AG04450 (cell line): ENCODE results near the gene E2F3. TPM values are rescaled to one million over a fixed set of nuclear protein-coding genes. Genes with fewer than 3 reads are reported as not detected.

Experiments
- CTCF ChIA-PET: fragments of 300-600, 350-600 bp; formaldehyde crosslinking; extraction: SDS; loops from one replicate; lab custom pipeline; 2022; ENCODE audit warnings: antibody characterized with exemption, inconsistent platforms; lab: Charles Lee
- POLR2A ChIA-PET: fragments of 350-600 bp; formaldehyde crosslinking; extraction: SDS; loops from one replicate; lab custom pipeline; 2021; ENCODE audit warnings: antibody characterized with exemption, inconsistent platforms; lab: Yijun Ruan, JAX
- DNase-seq: peaks from one replicate; pipeline ENCODE4 v3.0.0-alpha.2; 2011; ENCODE audit warnings: low read depth, low spot score
- H3K27ac ChIP-seq: one replicate; pipeline ENCODE4 v1.5.1; 2012; ENCODE audit warnings: low read depth, low read length, control low read depth
- H3K27me3 ChIP-seq: one replicate; pipeline ENCODE4 v1.6.0; 2012; ENCODE audit warnings: low read length; ENCODE audit not compliant: control insufficient read depth, insufficient read depth
- H3K4me3 ChIP-seq: 2 replicates; pipeline ENCODE4 v1.5.1; 2011; ENCODE audit warnings: mild to moderate bottlenecking, low read depth, low read length, control low read depth
- H3K9me3 ChIP-seq: 2 replicates; pipeline ENCODE4 v1.5.1; 2012; ENCODE audit warnings: low read length; ENCODE audit not compliant: control insufficient read depth, insufficient read depth
- CTCF ChIP-seq: IDR thresholded peaks from 2 replicates; pipeline ENCODE4 v1.5.1; 2011; ENCODE audit warnings: low read depth, low read length, control low read depth, inconsistent platforms
- polyA plus RNA-seq: library from polyadenylated mRNA; depleted of rRNA; stranded (reverse); fragments of >200 nt; gene quantifications from 2 replicates; pipeline ENCODE4 v1.2.3, GENCODE V29; 2011

E2F3 gene
- polyA plus RNA-seq, 1 experiment, result 10.7 TPM

- POLR2A ChIA-PET, result interaction anchor here (0.7 kb wide), 1 partner anchor 66 kb away, joined by 3 read pairs; no protein-coding TSS in a partner anchor
- H3K9me3 ChIP-seq, result peaks cover 5% of the 10 kb centered on the region; the same call in 1 of the 2 replicates
- CTCF ChIA-PET, result interaction anchor here (0.6 to 4.2 kb wide), 5 partner anchors 13 to 543 kb away, joined by 3 to 20 read pairs (median 6); no protein-coding TSS in a partner anchor
- DNase-seq, result no peak
- no peak for TF ChIP-seq CTCF
- no peak overlapping the region for H3K4me3 ChIP-seq
- no peaks in the 10 kb centered on the region for H3K27me3 ChIP-seq
- no peak overlapping the region for H3K27ac ChIP-seq
Observed at GRCh38 chr6:20379231-20379630, 22.4 kb upstream of the E2F3 start.

DNA sequence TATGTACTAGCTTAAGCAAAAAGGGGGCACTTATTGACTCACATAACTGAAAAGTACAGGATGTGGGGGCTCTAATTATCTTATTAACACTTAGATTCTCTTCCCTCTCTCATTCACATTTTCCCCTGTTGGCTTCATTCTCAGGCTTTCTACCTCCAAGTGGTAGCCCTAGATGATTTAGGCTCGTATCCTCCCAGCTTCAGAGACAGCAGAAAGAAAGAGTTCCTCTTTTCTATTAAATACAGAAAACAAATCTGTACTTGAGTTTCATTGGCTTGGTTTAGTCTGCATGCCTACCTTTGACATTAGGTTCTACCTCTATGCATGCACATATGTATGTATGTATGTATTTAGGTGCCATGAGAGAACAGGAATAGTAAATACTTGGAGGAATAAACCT lies 15.5 kb upstream of the E2F3 start:
- Histone ChIP-seq H3K4me3 (no peak overlapping the region), H3K27me3 (no peaks in the 10 kb centered on the region), H3K27ac (no peak overlapping the region), H3K9me3 (peaks cover 2% of the 10 kb centered on the region; the same call in 1 of the 2 replicates)
- no peak for DNase-seq
- POLR2A ChIA-PET, result no interaction called here
- CTCF ChIA-PET, result interaction anchor here (1.0 kb wide), 1 partner anchor 19 kb away, joined by 3 read pairs; no protein-coding TSS in a partner anchor
- no peak for TF ChIP-seq CTCF

DNA sequence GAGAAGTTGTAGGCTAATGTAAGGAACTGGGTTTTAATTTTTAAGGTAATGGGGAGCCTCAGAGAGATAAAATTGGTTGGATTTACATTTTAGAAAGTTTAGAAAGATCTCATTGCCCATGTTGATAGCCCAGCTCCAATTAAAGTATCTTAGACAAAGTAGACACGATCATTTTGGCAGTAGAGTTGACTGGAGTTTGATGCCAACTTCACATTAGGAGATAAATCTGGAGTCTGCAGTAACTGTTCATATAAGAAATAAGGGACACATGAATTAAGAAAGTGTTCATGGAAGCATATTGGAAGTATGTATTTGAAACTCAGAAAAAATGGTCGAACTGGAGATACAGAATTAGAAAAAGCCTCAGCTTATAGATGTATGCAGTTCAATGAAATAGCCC lies 12.6 kb upstream of the E2F3 start:
- no peak for DNase-seq
- H3K4me3 ChIP-seq, result no peak overlapping the region
- ChIA-PET POLR2A (interaction anchor here (0.6 kb wide), 1 partner anchor 15 kb away, joined by 6 read pairs; no protein-coding TSS in a partner anchor), CTCF (no interaction called here)
- no peak overlapping the region for H3K27ac ChIP-seq
- H3K9me3 ChIP-seq, result no peaks in the 10 kb centered on the region
- TF ChIP-seq CTCF, result no peak
- H3K27me3 ChIP-seq, result peaks cover 2% of the 10 kb centered on the region

- POLR2A ChIA-PET, result no interaction called here
- no peak for DNase-seq
- no peak for TF ChIP-seq CTCF
- H3K27me3 ChIP-seq, result peaks cover 2% of the 10 kb centered on the region
- CTCF ChIA-PET, result no interaction called here
- no peak overlapping the region for H3K27ac ChIP-seq
- no peaks in the 10 kb centered on the region; the same call in 1 of the 2 replicates for H3K9me3 ChIP-seq
- no peak overlapping the region for H3K4me3 ChIP-seq
Observed at GRCh38 chr6:20393297-20393696, 8.4 kb upstream of the E2F3 start.

DNA sequence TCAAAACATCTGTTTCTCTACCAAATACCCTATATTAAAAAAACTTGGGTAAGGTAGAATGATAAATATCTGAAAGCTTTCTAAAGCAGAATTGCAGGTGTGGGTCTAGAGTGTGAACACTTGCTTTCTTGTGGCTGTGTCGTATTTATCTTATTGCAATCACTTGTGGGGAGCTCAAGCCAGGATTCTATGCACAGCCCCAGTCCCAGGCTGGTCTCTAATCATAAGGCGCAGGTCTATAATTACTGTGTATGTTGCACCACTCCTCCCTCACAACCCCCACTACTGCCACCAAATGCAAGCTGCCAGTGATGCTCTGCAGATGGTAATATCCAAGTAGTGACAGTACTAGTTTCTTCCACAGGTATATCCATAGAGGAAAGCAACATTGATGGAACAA lies 2.2 kb upstream of the E2F3 start:
- no peak for DNase-seq
- TF ChIP-seq CTCF, result no peak
- Histone ChIP-seq H3K27me3 (no peaks in the 10 kb centered on the region), H3K4me3 (no peak overlapping the region), H3K9me3 (no peaks in the 10 kb centered on the region; the same call in none of the 2 replicates), H3K27ac (no peak overlapping the region)
- ChIA-PET CTCF (interaction anchor here (0.7 to 2.4 kb wide), 6 partner anchors 85 to 131 kb away, joined by 3 to 9 read pairs (median 4); no protein-coding TSS in a partner anchor), POLR2A (no interaction called here)
